Ishikawa (cell line): ENCODE measurements around the gene A3GALT2.

Experiments used
- CEBPB ChIP-seq: IDR thresholded peaks from 2 replicates; pipeline ENCODE4 v1.6.1; 2012
- CREB1 ChIP-seq: IDR thresholded peaks from 2 replicates; pipeline ENCODE4 v1.6.1; 2012; ENCODE audit warnings: low read depth
- EGR1 ChIP-seq: IDR thresholded peaks from 2 replicates; pipeline ENCODE4 v1.6.1; 2012
- EP300 ChIP-seq: IDR thresholded peaks from 2 replicates; pipeline ENCODE4 v1.6.1; 2012; ENCODE audit warnings: borderline replicate concordance
- FOXM1 ChIP-seq: IDR thresholded peaks from 2 replicates; pipeline ENCODE4 v1.6.1; 2012; ENCODE audit warnings: low read depth, borderline replicate concordance
- NFIC ChIP-seq: IDR thresholded peaks from 2 replicates; pipeline ENCODE4 v1.6.1; 2012
- RAD21 ChIP-seq: IDR thresholded peaks from 2 replicates; pipeline ENCODE4 v1.6.1; 2012; ENCODE audit warnings: low read depth
- TAF1 ChIP-seq: IDR thresholded peaks from 2 replicates; pipeline ENCODE4 v1.6.1; 2012; ENCODE audit warnings: low read depth, mild to moderate bottlenecking
- TCF12 ChIP-seq: IDR thresholded peaks from 2 replicates; pipeline ENCODE4 v1.6.1; 2012; ENCODE audit warnings: low read depth
- TEAD4 ChIP-seq: IDR thresholded peaks from 2 replicates; pipeline ENCODE4 v1.6.1; 2012
- YY1 ChIP-seq: IDR thresholded peaks from 2 replicates; pipeline ENCODE4 v1.6.1; 2012; ENCODE audit warnings: low read depth
- ZBTB7A ChIP-seq: IDR thresholded peaks from 2 replicates; pipeline ENCODE4 v1.6.1; 2012; ENCODE audit warnings: low read depth
- TF ChIP-seq, protein P1 (sequence below): IDR thresholded peaks from 2 replicates; pipeline ENCODE4 v1.6.1; 2012
- TF ChIP-seq, protein P2 (sequence below): IDR thresholded peaks from 2 replicates; pipeline ENCODE4 v1.6.1; 2012
- TF ChIP-seq, protein P3 (sequence below): IDR thresholded peaks from 2 replicates; pipeline ENCODE4 v1.6.1; 2012; ENCODE audit warnings: low read depth, mild to moderate bottlenecking

A3GALT2 gene

DNA sequence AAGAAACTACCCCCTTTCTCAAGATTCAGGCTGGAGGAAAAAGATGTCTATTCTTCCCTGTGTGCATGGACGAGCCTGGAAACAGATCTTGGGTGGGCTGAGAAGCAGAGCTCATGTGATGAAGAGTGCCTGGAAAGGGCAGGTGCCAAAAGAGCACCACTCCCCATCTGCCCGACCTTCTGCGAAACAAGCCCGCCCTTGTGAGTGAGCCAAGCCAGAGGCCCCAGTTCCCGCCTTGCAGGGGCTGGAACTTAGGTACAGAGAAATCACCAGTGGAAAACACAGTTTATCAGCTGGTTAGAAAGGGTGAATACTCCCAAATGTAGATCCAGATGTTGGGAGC is 26.7 kb upstream of the A3GALT2 start:
- TF ChIP-seq TAF1 (no peak), ZBTB7A (no peak), TEAD4 (no peak), EGR1 (no peak), FOXM1 (no peak), YY1 (no peak), CREB1 (no peak), NFIC (no peak), EP300 (no peak), CEBPB (no peak), TCF12 (no peak)
- TF ChIP-seq, protein P1, sequence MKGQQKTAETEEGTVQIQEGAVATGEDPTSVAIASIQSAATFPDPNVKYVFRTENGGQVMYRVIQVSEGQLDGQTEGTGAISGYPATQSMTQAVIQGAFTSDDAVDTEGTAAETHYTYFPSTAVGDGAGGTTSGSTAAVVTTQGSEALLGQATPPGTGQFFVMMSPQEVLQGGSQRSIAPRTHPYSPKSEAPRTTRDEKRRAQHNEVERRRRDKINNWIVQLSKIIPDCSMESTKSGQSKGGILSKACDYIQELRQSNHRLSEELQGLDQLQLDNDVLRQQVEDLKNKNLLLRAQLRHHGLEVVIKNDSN, result no peak

DNA sequence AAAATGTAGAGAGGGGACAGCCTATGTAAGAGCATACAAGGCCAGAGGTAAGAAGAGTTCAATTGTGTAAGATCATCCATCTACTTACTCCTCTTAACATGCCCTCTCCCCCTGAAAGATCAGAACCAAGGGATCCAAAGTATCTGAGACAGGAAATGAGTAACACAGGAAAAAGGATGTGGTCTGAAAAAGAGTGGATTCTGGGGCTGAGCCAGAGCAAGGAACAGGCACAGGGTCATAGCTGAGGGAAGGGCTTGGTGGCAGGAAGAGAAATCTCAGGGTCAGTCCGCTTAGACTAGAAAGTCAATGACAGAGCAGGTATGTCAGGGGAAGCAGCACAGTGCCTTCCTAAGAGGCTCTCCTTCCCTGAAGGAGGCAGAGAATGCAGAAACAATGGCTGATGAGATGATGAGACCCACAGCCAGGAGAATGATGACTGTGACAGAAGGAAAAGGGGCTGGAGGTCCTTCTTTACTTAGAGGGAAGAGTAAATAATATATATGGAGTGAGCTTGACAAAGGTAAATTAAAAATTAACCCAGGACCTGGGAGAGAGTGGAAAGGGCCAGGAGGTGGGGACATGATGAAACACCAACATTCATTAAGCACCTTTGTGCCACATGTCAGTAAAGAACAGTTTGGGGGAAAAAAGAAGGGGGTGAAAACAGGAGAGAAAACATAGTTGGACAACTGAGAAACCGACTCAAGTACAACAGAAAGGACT is 26.2 kb upstream of the A3GALT2 start:
- TF ChIP-seq, protein P2, sequence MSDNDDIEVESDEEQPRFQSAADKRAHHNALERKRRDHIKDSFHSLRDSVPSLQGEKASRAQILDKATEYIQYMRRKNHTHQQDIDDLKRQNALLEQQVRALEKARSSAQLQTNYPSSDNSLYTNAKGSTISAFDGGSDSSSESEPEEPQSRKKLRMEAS, result no peak
- TF ChIP-seq TEAD4 (no peak), RAD21 (no peak), NFIC (no peak), FOXM1 (no peak), YY1 (no peak), CREB1 (no peak), EGR1 (no peak), TAF1 (no peak), CEBPB (no peak), EP300 (no peak), ZBTB7A (no peak)
- TF ChIP-seq, protein P1, result no peak
- TF ChIP-seq, protein P3, sequence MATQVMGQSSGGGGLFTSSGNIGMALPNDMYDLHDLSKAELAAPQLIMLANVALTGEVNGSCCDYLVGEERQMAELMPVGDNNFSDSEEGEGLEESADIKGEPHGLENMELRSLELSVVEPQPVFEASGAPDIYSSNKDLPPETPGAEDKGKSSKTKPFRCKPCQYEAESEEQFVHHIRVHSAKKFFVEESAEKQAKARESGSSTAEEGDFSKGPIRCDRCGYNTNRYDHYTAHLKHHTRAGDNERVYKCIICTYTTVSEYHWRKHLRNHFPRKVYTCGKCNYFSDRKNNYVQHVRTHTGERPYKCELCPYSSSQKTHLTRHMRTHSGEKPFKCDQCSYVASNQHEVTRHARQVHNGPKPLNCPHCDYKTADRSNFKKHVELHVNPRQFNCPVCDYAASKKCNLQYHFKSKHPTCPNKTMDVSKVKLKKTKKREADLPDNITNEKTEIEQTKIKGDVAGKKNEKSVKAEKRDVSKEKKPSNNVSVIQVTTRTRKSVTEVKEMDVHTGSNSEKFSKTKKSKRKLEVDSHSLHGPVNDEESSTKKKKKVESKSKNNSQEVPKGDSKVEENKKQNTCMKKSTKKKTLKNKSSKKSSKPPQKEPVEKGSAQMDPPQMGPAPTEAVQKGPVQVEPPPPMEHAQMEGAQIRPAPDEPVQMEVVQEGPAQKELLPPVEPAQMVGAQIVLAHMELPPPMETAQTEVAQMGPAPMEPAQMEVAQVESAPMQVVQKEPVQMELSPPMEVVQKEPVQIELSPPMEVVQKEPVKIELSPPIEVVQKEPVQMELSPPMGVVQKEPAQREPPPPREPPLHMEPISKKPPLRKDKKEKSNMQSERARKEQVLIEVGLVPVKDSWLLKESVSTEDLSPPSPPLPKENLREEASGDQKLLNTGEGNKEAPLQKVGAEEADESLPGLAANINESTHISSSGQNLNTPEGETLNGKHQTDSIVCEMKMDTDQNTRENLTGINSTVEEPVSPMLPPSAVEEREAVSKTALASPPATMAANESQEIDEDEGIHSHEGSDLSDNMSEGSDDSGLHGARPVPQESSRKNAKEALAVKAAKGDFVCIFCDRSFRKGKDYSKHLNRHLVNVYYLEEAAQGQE, result no peak

DNA sequence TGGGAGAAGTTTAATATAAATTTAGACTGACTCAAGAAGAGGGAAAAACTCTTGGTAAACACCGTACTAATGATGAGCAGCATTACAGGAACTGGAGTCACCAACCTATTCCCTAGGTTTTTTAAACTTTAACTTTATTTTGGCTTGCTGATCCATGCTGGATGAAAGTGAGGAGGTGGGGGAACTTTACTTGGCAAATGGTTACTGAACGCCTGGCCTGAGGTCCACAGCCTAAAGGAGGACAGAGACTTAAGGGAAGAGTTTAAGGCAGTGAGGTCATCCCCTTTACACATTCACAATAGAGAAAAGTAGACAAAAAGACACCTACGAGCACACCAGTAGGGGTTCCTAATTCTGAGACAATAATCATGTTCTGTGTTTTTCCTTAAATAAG is 25.6 kb upstream of the A3GALT2 start:
- TF ChIP-seq TAF1, result no peak

DNA sequence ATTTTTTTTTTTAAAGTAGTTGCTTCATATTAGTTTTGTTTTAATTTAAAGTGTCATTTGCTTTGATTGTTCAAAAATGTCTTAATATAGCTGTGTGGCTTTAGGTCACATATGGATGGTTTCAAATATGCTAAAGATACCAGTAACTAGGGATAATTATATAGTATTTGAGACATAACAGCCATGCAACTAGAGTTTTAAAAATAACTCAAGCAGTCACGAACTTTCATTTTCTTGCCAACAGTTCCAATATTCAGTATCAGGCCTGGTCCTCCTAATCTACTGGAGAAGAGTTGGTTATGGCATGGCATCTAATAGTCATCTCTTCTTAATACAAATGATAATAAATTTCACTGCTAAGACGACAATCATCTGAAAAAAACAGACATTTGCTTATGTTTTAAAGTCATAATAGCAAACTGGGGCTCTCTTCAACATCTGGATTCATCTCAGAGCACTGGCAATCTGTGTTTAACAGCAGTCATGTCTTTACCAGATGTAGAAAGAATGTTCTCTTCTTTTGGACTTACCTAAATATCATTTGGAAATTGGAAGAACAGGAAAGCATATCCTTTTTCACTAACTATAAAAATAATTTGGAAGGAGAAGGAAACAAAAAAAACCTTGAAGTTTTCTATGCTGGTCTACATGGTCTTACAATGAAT is 24.1 kb upstream of the A3GALT2 start:
- TF ChIP-seq, protein P2, result no peak
- TF ChIP-seq TEAD4, result no peak
- TF ChIP-seq ZBTB7A, result no peak
- TF ChIP-seq CEBPB, result no peak

DNA sequence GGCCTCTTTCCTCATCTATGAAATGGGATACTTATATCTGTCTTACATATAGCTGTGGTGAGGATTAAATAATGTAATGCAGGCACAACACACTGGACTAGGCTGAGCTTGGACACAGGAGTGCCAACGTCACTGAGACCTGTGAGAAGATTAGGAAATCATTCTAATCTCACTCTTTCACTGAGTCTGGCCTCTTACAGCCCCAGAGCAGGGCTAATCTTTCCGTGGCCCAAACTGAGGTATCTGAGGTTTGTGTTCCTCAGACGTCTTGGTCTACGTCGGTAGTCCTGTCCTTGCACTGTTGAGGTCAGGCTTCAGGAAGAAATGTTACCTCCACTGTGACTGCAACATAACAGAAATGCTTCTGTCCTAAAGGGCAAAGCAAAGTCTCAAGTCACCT is 22.6 kb upstream of the A3GALT2 start:
- TF ChIP-seq ZBTB7A (no peak), CREB1 (no peak), NFIC (no peak), FOXM1 (no peak), EGR1 (no peak), YY1 (no peak), TCF12 (no peak), TAF1 (no peak), TEAD4 (no peak), RAD21 (no peak), CEBPB (no peak), EP300 (no peak)
- TF ChIP-seq, protein P1, result no peak
- TF ChIP-seq, protein P3, result no peak
- TF ChIP-seq, protein P2, result no peak
